ENCODE measurements around the gene PLA2G2A.

Gene PLA2G2A

GRCh38 chr1:19975423-19976193 is 3.8 kb downstream of the PLA2G2A start:
- no peak for DNase-seq
- in situ Hi-C loops (cut with HindIII; ENCODE audit: low pct_ligation_motif_present, low pct_unique_long_range_greater_than_20kb, low sequenced_read_pairs): no loop called here

- in situ Hi-C loops (cut with HindIII; ENCODE audit: low pct_ligation_motif_present, low pct_unique_long_range_greater_than_20kb, low sequenced_read_pairs): no loop called here
- peak; percentile 47 for DNase-seq
Measured at GRCh38 chr1:19974822-19975416, 4.5 kb downstream of the PLA2G2A start.

- no peak for DNase-seq
- in situ Hi-C loops (cut with HindIII; ENCODE audit: low pct_ligation_motif_present, low pct_unique_long_range_greater_than_20kb, low sequenced_read_pairs): no loop called here
Measured at GRCh38 chr1:19973616-19974015, 5.8 kb downstream of the PLA2G2A start.

- DNase-seq: no peak
- in situ Hi-C loops (cut with HindIII; ENCODE audit: low pct_ligation_motif_present, low pct_unique_long_range_greater_than_20kb, low sequenced_read_pairs): no loop called here
Measured at GRCh38 chr1:19971664-19972063, 7.8 kb downstream of the PLA2G2A start.

- DNase-seq: no peak
- in situ Hi-C loops (cut with HindIII; ENCODE audit: low pct_ligation_motif_present, low pct_unique_long_range_greater_than_20kb, low sequenced_read_pairs): no loop called here
Measured at GRCh38 chr1:19969898-19970660, 9.3 kb downstream of the PLA2G2A start.

- DNase-seq: no peak
- in situ Hi-C loops (cut with HindIII; ENCODE audit: low pct_ligation_motif_present, low pct_unique_long_range_greater_than_20kb, low sequenced_read_pairs): no loop called here
Measured at GRCh38 chr1:19967808-19968207, 11.6 kb downstream of the PLA2G2A start.

- no peak for DNase-seq
- in situ Hi-C loops (cut with HindIII; ENCODE audit: low pct_ligation_motif_present, low pct_unique_long_range_greater_than_20kb, low sequenced_read_pairs): no loop called here
Measured at GRCh38 chr1:19964542-19964941, 14.9 kb downstream of the PLA2G2A start.

- in situ Hi-C loops (cut with HindIII; ENCODE audit: low pct_ligation_motif_present, low pct_unique_long_range_greater_than_20kb, low sequenced_read_pairs): no loop called here
- no peak for DNase-seq
Measured at GRCh38 chr1:19963636-19964035, 15.8 kb downstream of the PLA2G2A start.

GRCh38 chr1:19960591-19960990 is 18.8 kb downstream of the PLA2G2A start:
- in situ Hi-C loops (cut with HindIII; ENCODE audit: low pct_ligation_motif_present, low pct_unique_long_range_greater_than_20kb, low sequenced_read_pairs): no loop called here
- DNase-seq: no peak

GRCh38 chr1:19957779-19958178 is 21.6 kb downstream of the PLA2G2A start:
- DNase-seq: no peak
- in situ Hi-C loops (cut with HindIII; ENCODE audit: low pct_ligation_motif_present, low pct_unique_long_range_greater_than_20kb, low sequenced_read_pairs): no loop called here

GRCh38 chr1:19955534-19956170 is 23.8 kb downstream of the PLA2G2A start:
- in situ Hi-C loops (cut with HindIII; ENCODE audit: low pct_ligation_motif_present, low pct_unique_long_range_greater_than_20kb, low sequenced_read_pairs): no loop called here
- DNase-seq: no peak

- in situ Hi-C loops (cut with HindIII; ENCODE audit: low pct_ligation_motif_present, low pct_unique_long_range_greater_than_20kb, low sequenced_read_pairs): no loop called here
- DNase-seq: no peak
Measured at GRCh38 chr1:19954059-19954458, 25.4 kb downstream of the PLA2G2A start.

- in situ Hi-C loops (cut with HindIII; ENCODE audit: low pct_ligation_motif_present, low pct_unique_long_range_greater_than_20kb, low sequenced_read_pairs): no loop called here
- DNase-seq: peak; percentile 5
Measured at GRCh38 chr1:19949016-19949415, 30.4 kb downstream of the PLA2G2A start.

GRCh38 chr1:19946971-19947370 is 32.4 kb downstream of the PLA2G2A start:
- DNase-seq: no peak
- in situ Hi-C loops (cut with HindIII; ENCODE audit: low pct_ligation_motif_present, low pct_unique_long_range_greater_than_20kb, low sequenced_read_pairs): no loop called here

- DNase-seq: no peak
- in situ Hi-C loops (cut with HindIII; ENCODE audit: low pct_ligation_motif_present, low pct_unique_long_range_greater_than_20kb, low sequenced_read_pairs): no loop called here
Measured at GRCh38 chr1:19946331-19946751, 33.1 kb downstream of the PLA2G2A start.

- in situ Hi-C loops (cut with HindIII; ENCODE audit: low pct_ligation_motif_present, low pct_unique_long_range_greater_than_20kb, low sequenced_read_pairs): no loop called here
- no peak for DNase-seq
Measured at GRCh38 chr1:19945914-19946313, 33.5 kb downstream of the PLA2G2A start.

GRCh38 chr1:19942657-19943056 is 36.8 kb downstream of the PLA2G2A start:
- in situ Hi-C loops (cut with HindIII; ENCODE audit: low pct_ligation_motif_present, low pct_unique_long_range_greater_than_20kb, low sequenced_read_pairs): no loop called here
- DNase-seq: no peak

GRCh38 chr1:19942088-19942487 is 37.3 kb downstream of the PLA2G2A start:
- in situ Hi-C loops (cut with HindIII; ENCODE audit: low pct_ligation_motif_present, low pct_unique_long_range_greater_than_20kb, low sequenced_read_pairs): no loop called here
- DNase-seq: no peak

GRCh38 chr1:19941206-19941568 is 38.2 kb downstream of the PLA2G2A start:
- no peak for DNase-seq
- in situ Hi-C loops (cut with HindIII; ENCODE audit: low pct_ligation_motif_present, low pct_unique_long_range_greater_than_20kb, low sequenced_read_pairs): no loop called here

All from ACHN (cell line).